HK-2 (cell line): ENCODE results near the gene CD48.

Experiments
- DNase-seq: peaks from one replicate; pipeline ENCODE4 v3.0.0-alpha.2; 2018; ENCODE audit not compliant: unreplicated experiment

The CD48 gene

GRCh38 chr1:160711602-160712311 lies at the start of gene CD48:
CD48 (minus strand) TSS chr1:160711822; CDS start chr1:160711763, 59 bp downstream.
- DNase-seq: no peak

DNA sequence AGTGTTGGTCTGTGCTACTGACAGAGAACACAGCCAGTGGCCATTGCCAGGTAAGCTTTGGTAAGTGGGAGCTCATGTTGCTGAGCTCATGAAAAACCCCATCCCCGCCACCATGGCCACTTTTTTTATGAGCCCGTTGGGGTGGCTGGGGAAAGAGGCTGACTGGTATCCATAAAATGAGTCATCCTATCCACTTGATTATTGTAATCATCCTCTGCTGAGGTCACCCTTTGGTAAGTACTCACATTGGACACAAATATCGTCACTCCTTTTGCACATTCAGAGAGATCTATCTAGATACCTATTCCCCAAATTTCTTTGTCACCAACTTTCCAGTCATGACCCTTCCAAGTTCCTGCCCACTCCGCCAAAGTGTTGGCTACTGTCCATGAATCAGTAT lies 49.4 kb upstream of the CD48 start:
- DNase-seq: no peak

DNA sequence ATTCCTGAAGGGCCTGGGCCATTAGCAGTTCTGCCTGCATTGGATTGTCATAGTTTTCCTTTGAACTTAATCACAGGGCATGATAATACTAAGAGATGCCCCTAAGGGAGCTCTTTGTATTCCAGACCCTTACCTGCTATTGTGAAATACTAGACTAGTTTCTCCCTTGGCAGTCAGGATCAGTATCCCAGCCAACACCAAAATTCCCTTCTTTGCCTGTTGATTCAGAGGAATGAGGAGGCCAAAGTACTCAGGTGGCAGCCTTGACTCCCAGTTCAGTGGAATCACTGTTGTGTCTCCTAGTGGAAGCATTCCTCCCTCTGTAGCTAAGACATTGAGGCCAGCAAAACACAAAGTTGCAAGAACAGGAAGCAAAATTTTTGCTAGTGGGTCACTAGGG lies 48.1 kb upstream of the CD48 start:
- no peak for DNase-seq

DNA sequence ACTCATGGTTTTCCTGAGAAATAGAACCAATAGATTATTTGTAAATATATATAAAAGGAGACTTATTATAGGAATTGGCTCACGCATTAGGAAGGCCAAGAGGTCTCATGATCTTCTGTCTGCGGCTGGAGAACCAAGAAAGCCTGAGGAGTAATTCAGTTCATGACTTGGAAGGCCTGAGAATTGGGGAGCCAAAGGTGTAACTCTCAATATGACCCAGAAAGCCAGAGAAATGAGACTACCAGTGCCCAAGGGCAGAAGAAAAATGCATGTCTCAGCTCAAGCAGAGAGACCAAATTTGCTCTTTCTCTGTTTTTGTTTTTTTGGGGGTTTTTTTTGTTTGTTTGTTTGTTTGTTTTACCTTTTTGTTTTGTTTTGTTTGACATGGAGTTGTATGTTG lies 46.9 kb upstream of the CD48 start:
- no peak for DNase-seq

- no peak for DNase-seq
Observed at GRCh38 chr1:160756849-160757201, 45.2 kb upstream of the CD48 start.

DNA sequence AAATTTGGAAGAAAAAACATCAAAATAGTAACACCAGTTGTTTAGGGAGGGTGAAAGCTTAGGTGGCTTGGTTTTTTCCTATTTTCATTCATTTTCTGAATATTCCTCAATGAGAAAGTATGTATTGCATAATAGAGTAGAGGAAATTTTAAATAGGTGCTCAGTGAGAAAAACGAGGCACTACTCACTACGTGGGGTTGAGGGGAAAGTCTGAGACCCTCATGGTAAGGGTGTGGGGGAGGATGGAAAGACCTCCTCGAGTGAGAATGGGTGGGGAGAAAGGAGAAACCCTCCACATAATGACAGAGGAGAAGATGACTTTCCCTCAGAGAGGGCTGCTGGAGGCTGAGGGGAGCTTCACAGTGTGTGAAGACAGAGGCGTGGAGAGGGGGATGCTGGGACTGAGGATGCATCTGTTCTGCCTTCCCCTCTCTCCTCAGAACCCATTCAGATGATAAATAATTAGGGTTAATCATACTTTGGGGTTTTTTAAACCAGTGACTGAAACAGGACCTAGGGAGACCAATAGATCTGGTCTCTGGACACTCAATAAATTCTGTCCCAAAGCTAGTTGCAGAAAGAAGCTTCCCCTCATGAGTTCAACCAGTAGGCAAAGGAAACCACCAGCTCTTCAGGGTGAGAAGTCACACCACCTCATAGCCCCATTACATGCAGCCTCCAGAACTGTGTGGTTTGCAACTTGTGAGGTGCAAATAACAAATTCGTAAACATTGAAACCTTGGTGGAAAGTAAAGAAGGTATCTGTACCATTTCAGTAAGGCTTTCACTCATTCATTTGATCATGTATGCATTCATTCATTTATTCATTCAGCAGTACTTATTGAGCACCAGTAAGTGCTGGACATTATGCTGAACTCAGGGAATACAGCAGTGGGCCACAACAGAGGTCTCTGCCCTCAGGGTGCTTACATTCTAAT lies 44.6 kb upstream of the CD48 start:
- DNase-seq: no peak

DNA sequence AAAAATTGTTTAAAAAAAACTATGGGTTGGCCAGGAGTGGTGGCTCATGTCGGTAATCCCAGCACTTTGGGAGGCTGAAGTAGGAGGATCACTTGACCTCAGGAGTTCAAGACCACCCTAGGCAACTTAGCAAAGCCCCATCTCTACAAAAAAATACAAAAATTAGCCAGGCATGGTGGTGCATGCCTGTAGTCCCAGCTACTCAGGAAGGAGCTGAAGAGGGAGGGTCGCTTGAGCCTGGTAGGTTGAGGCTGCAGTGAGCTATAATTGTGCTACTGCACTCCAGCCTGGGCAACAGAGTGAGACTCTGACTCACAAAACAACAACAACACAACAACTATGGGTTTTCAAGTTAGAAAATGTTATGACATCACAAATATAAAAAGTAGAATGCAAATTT lies 43.8 kb upstream of the CD48 start:
- DNase-seq: no peak

DNA sequence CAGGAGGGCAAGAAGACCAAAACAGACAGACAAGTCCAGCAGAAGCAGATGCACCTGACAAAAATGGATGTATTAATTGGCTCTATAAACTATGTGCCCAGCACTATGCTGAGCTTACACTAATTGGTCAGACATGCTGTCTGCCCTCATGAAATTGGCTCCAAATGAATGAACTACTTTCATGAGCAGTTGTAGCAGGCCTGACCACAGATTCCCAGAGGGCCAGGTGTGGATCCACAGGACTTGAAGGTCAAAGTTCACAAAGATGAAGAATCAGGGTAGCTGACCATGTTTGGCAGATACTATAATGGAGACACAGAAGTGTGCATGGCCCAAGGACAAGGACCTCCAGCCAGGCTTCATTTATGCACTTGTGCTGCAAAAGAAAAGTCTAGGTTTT lies 42.0 kb upstream of the CD48 start:
- DNase-seq: no peak

DNA sequence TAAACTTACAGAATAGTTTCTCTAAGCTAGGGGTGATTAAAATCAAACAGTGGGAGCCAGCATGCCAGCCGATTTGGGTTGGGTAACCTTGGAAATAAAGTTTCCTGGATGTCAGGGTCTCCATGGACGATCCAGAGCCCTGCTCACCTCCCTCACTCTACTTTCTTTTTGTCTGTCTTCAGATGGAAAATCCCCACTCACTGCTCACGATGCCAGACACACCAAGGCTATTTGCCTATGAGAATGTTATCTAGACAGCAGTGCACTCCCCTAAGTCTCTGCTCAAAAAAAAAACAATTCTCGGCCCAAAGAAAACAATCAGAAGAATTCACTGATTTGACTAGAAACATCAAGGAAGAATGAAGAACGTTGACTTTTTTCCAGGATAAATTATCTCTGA lies 41.3 kb upstream of the CD48 start:
- no peak for DNase-seq

GRCh38 chr1:160752406-160752805 lies 40.8 kb upstream of the CD48 start:
- no peak for DNase-seq

GRCh38 chr1:160750608-160751007 lies 39.0 kb upstream of the CD48 start:
- DNase-seq: no peak

GRCh38 chr1:160748878-160749269 lies 37.3 kb upstream of the CD48 start:
- DNase-seq: no peak

- DNase-seq: no peak
Observed at GRCh38 chr1:160748181-160748877, 36.7 kb upstream of the CD48 start.

DNA sequence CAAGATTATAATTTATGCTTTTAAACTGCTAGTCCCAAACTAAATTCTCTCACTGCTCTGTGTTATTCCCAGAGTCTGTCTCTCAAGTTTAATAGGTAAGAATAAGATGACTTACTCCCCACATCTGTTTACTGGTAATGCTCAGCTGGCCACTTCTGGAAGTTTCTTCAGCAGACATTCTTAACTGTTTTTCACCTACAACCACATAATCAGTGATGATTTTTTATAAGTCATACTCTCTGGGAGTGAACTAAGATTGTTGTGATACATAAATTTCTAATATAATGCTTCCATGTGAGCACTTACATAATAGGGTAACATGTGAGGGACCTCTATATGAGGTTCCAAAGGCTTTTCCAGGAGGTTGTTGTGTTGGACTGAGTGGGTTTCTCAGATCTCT lies 36.1 kb upstream of the CD48 start:
- DNase-seq: no peak

- no peak for DNase-seq
Observed at GRCh38 chr1:160746836-160747500, 35.3 kb upstream of the CD48 start.

GRCh38 chr1:160745551-160745950 lies 33.9 kb upstream of the CD48 start:
- DNase-seq: no peak

DNA sequence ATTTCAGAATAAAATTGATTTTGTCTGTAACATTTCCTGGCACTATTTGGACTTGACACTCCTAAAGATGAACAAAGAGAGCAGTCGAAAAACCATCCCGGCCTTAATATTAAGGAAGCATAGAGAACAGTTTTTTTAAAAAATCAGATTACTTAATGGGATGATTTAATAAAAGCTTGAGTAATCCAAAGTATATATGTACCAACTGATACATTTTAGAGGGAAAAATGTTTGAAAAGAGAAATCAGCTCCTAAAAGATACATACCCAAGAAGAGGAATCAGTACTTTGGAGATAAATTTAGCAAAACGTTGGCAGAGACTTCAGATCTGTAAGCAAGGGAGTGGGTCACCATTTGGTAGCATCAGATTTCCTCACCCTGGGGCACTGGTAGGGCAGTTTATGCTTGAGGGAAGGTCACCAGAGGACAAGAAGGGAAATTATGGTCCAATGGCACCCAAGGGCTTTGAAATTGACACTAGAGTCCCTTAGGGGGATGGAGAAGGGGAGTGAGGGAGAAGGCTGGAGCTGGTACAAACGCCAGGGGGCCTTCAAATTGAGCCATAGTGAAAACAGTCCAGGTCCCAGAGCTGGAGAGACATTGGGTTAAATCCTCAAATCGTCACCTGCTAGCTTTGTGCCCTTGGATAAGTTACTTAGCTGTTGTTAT lies 33.4 kb upstream of the CD48 start:
- no peak for DNase-seq

DNA sequence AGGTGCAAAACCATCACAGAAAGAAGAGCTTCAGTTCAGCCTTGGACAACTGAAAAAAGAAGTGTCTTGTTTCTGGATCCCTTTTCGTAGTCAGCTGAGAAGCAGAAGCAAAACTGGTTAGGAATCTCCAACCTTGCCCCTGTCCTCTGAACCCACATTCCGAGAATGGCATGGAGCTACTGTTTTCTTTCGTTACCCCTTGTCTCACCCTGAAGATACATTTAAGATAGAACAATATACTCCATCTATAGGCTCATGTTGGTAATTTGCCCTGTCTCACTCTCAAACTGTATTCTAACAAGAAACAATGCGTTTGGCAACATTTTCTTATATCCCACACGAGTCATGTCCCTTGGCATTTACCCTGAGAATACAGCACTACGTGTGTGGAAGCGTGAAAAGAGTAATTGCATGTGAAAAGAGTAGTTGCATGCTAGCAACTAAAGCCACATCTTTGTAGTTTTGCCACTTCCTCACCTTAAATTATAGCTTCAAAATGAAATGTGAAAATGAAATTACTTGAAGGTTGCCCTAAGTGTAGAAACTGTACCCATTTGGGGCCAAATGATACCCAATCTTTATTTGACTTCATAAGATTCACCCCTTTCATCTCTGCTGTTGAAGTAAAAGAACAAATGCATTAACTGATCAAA lies 32.7 kb upstream of the CD48 start:
- no peak for DNase-seq

GRCh38 chr1:160743266-160743665 lies 31.6 kb upstream of the CD48 start:
- DNase-seq: no peak

DNA sequence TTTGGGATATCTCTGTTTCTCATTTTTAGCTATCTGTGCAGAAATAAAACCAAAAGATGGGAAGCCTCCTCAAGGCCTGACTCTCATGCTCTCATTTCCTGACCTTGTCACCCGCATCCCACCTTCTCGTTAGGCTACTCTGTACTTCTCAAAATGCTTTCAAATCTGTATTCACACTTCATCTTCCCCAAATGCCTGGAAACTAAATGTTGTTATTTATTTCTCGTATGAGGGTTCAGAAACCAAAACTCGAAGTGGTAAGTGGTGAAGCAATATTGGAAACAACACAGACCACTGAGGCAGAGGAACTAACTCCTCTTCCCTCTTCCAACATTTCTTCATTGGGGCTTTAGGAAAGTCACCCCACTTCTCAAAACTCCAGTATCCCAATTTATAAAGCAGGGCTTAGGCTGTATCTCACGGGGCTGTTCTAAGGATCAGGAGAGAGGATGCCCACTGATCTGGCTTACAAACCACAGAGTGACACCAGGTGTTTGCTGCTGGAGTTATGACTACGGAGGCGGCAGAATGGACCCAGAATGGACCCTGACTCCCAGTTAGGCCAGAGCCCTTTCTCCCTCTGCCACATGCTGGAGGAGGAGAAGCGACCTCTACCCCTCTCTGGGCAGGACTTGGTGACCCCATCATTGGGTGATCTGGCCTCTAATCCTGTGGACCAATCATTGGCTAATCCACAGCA lies 31.0 kb upstream of the CD48 start:
- DNase-seq: no peak
